ENCODE data around the gene DUSP28.

DUSP28 gene

DNA sequence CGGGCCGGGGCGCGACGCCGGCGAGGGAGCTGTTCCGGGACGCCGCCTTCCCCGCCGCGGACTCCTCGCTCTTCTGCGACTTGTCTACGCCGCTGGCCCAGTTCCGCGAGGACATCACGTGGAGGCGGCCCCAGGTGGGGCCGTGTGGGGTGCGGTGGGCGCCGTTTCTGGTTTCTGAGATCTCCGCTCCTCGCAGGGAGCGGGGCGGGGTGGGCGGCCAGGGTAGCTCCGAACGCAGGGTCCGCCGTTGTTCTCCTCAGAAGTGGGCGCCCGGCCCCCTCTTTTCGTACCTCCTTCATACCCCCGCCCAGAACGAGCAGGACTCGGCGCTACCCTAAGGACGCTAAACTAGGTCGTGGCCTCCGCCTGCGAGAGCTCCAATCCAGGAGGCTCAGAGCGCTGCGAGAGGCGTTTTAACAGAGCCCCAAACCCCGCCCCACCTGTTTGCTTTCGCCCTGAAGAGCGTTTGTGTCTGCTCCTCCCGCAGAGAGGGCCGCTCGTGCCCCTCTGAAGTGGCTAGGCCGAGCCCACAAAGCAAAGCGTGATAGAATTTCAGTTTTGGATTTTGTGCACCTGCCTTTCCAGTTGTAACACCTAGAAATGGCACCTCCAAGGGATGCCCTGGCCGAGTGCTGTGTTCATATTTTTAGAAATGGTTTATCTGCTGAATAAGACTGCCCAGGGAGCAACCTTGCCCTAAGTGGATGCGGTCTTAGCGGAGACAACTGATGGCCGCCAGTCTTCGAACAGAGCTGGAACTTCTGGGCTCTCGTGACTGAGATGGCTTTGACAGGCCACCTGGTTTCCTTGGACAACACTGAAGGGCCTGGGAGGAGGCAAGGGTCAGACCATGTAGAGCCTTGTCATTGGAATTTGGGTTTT, 27.0 kb downstream of the DUSP28 start:
- Histone ChIP-seq H3K36me3 (ENCODE audit: insufficient read depth, low read length) (peaks cover 20% of the 10 kb centered on the region), H3K27me3 (ENCODE audit: control insufficient read depth, insufficient read depth, low read length) (no peaks in the 10 kb centered on the region), H3K4me3 (ENCODE audit: low read length) (peak overlapping the region; percentile 85), H3K9ac (ENCODE audit: low read depth, low read length) (peak overlapping the region; percentile 99), H3K9me3 (replicated peaks; ENCODE audit: low read length) (no peaks in the 10 kb centered on the region), H3K4me1 (ENCODE audit: control insufficient read depth, insufficient read depth, low read length) (peaks cover 29% of the 10 kb centered on the region), H3K4me2 (ENCODE audit: low read length) (peak overlapping the region; percentile 93)

DNA sequence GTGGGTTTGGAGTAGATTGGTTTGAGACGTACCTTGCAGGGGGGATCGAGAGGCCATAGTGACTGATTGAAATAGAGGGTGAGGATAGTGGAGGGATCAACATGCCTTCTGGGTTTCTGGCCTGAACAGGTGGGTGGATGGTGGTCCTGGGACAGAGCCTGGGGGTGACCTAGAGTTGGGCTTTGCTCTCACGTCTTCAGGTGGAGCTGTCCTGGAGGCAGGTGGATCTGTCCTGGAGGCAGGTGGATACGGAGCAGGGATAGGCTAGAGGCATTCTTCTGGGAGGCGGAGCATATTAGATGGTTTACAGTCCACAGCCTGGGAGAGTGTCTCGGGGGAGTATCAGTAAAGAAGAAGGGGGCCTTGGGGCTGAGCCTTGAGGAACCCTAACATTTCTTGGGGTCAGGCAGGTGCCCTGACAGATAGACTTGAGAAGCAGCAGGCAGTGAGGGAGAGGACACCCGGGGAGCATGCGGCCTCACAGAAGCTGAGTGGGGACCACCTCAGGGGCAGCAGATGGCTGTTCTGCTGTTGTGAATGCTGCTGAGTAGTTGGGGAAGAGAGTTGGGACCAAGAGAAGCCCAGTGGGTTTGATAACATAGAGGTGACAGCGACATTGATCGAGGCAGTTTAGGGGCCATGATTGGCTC, 28.0 kb downstream of the DUSP28 start:
- Histone ChIP-seq H3K27me3 (ENCODE audit: control insufficient read depth, insufficient read depth, low read length) (no peaks in the 10 kb centered on the region), H3K4me3 (ENCODE audit: low read length) (peak overlapping the region; percentile 85), H3K4me2 (ENCODE audit: low read length) (peak overlapping the region; percentile 93), H3K9me3 (replicated peaks; ENCODE audit: low read length) (no peaks in the 10 kb centered on the region), H3K36me3 (ENCODE audit: insufficient read depth, low read length) (peaks cover 21% of the 10 kb centered on the region), H3K9ac (ENCODE audit: low read depth, low read length) (no peak overlapping the region), H3K4me1 (ENCODE audit: control insufficient read depth, insufficient read depth, low read length) (peaks cover 26% of the 10 kb centered on the region)

DNA sequence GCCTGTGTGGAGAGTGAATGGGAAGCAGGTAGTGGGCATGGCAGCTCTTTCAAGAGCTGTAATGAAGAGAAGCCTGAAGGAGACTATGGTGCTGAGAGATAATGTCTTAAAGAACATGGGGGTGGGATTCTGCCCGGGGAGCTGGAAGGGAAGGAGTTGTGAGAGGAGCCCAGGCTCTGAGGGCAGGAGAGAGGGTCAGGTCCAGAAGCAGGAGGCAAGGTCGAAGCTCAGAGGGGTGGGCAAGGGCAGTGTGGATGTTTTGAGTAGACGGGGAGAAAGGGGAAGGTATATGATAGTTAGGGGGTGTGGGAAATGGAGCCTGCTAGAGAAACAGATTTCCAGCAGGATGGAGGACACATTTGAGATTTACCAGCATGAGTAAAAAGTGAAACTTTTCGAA, 28.5 kb downstream of the DUSP28 start:
- no peak overlapping the region for H3K9ac ChIP-seq (ENCODE audit: low read depth, low read length)

DNA sequence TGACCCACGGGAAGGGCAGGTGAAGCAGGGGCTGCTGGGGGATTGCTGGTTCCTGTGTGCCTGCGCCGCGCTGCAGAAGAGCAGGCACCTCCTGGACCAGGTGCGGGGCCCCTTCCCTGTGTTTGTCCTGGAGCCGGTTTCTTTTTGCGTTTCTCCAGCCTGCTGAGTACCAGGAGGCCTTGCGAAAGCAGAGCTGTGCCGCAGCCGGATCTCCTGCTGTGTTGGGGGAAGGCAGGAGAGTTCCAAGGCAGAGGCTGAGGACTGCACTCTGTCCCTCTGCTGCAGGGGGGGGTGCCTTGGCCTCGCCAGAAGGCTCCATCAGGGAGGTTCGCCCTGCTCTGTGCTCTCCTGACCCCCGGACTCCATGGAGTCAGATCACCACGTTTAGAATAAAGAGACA, 29.2 kb downstream of the DUSP28 start:
- Histone ChIP-seq H3K4me2 (ENCODE audit: low read length) (no peak overlapping the region), H3K4me3 (ENCODE audit: low read length) (no peak overlapping the region), H3K9me3 (replicated peaks; ENCODE audit: low read length) (no peaks in the 10 kb centered on the region), H3K27me3 (ENCODE audit: control insufficient read depth, insufficient read depth, low read length) (no peaks in the 10 kb centered on the region), H3K9ac (ENCODE audit: low read depth, low read length) (no peak overlapping the region), H3K4me1 (ENCODE audit: control insufficient read depth, insufficient read depth, low read length) (peaks cover 26% of the 10 kb centered on the region), H3K36me3 (ENCODE audit: insufficient read depth, low read length) (peaks cover 21% of the 10 kb centered on the region)

More for the DNA sequence above, 28.5 kb downstream of the DUSP28 start:
- Histone ChIP-seq H3K4me2 (ENCODE audit: low read length) (peak overlapping the region; percentile 93), H3K9me3 (replicated peaks; ENCODE audit: low read length) (no peaks in the 10 kb centered on the region), H3K4me3 (ENCODE audit: low read length) (no peak overlapping the region), H3K4me1 (ENCODE audit: control insufficient read depth, insufficient read depth, low read length) (peaks cover 26% of the 10 kb centered on the region), H3K27me3 (ENCODE audit: control insufficient read depth, insufficient read depth, low read length) (no peaks in the 10 kb centered on the region), H3K36me3 (ENCODE audit: insufficient read depth, low read length) (peaks cover 21% of the 10 kb centered on the region)

DNA sequence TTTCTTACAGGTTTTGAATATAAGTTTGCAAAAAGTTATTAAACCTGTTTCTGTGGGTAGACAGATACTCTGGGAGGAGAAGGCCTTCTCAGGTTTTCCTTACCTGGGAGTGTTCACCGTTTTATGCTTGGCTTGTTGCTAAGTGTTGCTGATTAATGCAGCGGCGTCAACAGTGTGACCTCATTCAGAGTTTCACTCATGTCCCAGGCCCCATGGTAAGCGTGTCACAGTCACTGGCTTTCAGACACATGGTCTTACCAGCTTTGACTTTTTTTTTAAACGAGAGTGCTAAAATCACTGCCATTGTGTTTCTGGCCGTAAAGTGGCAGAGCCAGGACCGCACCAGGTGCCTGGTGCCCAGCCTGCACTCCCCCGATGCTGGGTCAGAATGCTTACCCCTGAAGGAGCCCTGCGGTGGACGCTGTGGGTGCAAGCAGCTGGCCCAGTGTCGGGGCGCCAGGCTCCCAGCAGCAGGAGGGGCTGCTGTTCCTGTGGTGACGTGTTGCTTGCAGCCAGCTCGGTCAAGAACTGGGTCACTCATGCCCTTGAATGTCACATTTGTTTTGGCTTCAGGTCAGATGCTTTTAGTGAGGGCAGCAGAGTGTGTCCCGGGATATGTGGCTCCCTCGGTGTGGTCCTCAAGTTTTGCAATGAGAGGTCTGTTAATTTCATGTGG, 29.8 kb downstream of the DUSP28 start:
- H3K4me2 ChIP-seq (ENCODE audit: low read length), result no peak overlapping the region
- H3K9ac ChIP-seq (ENCODE audit: low read depth, low read length), result no peak overlapping the region
- peaks cover 25% of the 10 kb centered on the region for H3K36me3 ChIP-seq (ENCODE audit: insufficient read depth, low read length)

DNA sequence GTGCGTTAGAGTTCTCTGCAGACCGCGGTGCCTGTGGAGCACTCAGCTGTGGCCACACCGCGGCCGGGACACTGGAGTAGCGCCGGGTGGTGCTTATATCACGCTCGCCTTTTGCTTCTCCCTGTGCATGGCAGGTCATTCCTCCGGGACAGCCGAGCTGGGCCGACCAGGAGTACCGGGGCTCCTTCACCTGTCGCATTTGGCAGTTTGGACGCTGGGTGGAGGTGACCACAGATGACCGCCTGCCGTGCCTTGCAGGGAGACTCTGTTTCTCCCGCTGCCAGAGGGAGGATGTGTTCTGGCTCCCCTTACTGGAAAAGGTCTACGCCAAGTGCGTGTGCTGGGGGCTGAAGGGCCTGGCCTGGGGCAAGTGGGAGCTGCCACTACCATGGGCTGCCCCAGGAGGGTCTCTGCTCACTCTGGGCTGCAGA, 30.5 kb downstream of the DUSP28 start:
- Histone ChIP-seq H3K4me3 (ENCODE audit: low read length) (no peak overlapping the region), H3K9ac (ENCODE audit: low read depth, low read length) (no peak overlapping the region), H3K4me1 (ENCODE audit: control insufficient read depth, insufficient read depth, low read length) (peaks cover 14% of the 10 kb centered on the region), H3K36me3 (ENCODE audit: insufficient read depth, low read length) (peaks cover 31% of the 10 kb centered on the region), H3K27me3 (ENCODE audit: control insufficient read depth, insufficient read depth, low read length) (no peaks in the 10 kb centered on the region), H3K4me2 (ENCODE audit: low read length) (no peak overlapping the region), H3K9me3 (replicated peaks; ENCODE audit: low read length) (no peaks in the 10 kb centered on the region)

More for the DNA sequence above, 29.8 kb downstream of the DUSP28 start:
- H3K4me1 ChIP-seq (ENCODE audit: control insufficient read depth, insufficient read depth, low read length), result peaks cover 20% of the 10 kb centered on the region
- no peaks in the 10 kb centered on the region for H3K9me3 ChIP-seq (replicated peaks; ENCODE audit: low read length)
- no peak overlapping the region for H3K4me3 ChIP-seq (ENCODE audit: low read length)
- no peaks in the 10 kb centered on the region for H3K27me3 ChIP-seq (ENCODE audit: control insufficient read depth, insufficient read depth, low read length)

DNA sequence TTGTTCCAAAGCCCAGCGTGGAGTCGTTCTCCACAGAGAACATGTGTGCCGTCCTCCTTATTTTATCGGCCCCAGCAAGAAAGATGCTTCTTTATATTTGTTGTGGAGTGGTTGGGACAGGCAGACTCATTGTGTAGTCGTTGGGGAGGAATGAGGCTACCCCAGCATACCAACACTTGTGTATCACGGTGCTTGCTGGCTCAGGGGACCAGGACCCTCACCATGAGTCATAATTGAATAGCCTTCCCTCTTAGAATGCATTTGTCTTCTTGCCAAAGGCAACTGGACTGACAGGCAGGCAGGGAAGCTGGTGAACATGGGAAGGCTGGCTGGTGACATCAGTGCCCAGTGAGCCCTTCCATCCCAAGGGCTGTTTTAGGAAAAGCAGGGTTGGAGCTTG, 31.1 kb downstream of the DUSP28 start:
- H3K9me3 ChIP-seq (replicated peaks; ENCODE audit: low read length), result no peaks in the 10 kb centered on the region
- no peak overlapping the region for H3K9ac ChIP-seq (ENCODE audit: low read depth, low read length)
- no peaks in the 10 kb centered on the region for H3K27me3 ChIP-seq (ENCODE audit: control insufficient read depth, insufficient read depth, low read length)
- no peak overlapping the region for H3K4me3 ChIP-seq (ENCODE audit: low read length)
- no peak overlapping the region for H3K4me2 ChIP-seq (ENCODE audit: low read length)
- peaks cover 31% of the 10 kb centered on the region for H3K36me3 ChIP-seq (ENCODE audit: insufficient read depth, low read length)
- peaks cover 14% of the 10 kb centered on the region for H3K4me1 ChIP-seq (ENCODE audit: control insufficient read depth, insufficient read depth, low read length)

DNA sequence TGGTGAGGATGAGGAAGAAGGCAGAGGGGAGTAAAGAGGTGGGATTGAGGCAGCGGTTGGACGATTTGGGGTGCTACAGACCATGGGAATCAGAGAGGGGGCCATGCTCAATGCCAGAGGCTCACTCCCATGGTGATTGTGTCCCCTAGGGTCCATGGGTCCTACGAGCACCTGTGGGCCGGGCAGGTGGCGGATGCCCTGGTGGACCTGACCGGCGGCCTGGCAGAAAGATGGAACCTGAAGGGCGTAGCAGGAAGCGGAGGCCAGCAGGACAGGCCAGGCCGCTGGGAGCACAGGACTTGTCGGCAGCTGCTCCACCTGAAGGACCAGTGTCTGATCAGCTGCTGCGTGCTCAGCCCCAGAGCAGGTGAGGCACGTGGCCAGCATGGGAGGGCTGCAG, 31.6 kb downstream of the DUSP28 start:
- Histone ChIP-seq H3K4me2 (ENCODE audit: low read length) (no peak overlapping the region), H3K4me3 (ENCODE audit: low read length) (no peak overlapping the region), H3K4me1 (ENCODE audit: control insufficient read depth, insufficient read depth, low read length) (peaks cover 14% of the 10 kb centered on the region), H3K9ac (ENCODE audit: low read depth, low read length) (no peak overlapping the region), H3K36me3 (ENCODE audit: insufficient read depth, low read length) (peaks cover 31% of the 10 kb centered on the region), H3K27me3 (ENCODE audit: control insufficient read depth, insufficient read depth, low read length) (no peaks in the 10 kb centered on the region), H3K9me3 (replicated peaks; ENCODE audit: low read length) (no peaks in the 10 kb centered on the region)

DNA sequence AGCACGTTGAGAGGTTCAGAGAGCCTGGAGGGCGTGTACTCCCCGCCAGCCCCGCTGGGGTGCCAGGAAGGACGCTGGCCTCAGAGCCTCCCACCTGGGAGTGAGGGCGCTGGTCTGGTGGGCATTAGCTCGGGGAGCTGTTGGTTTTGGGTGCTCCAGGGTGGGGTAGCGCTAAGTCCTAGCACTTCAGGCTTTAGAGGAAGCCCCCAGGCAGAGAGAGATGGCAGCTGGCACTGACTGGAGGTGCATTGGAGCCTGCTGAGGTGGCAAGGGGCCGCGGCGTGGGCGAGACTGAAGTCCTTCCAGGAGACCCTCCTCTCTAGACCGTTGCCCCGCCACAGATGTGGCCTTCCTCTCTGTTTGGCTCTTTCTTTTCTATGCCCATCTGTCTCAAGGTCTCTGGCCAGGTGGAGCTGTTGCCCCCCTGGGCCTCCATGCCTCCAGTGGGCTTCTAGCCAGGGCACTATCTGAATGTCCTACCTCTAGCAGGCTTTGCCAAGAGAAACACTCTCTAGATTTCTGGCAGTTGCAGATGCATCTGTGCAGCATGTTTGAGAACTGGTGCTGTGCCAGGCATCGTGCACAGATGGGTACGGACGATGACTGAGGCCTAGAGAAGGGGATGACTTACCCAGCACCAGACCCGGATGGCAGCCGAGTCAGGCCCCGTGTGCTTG, 33.0 kb downstream of the DUSP28 start:
- Histone ChIP-seq H3K9me3 (replicated peaks; ENCODE audit: low read length) (no peaks in the 10 kb centered on the region), H3K36me3 (ENCODE audit: insufficient read depth, low read length) (peaks cover 31% of the 10 kb centered on the region), H3K4me3 (ENCODE audit: low read length) (no peak overlapping the region), H3K9ac (ENCODE audit: low read depth, low read length) (no peak overlapping the region), H3K4me2 (ENCODE audit: low read length) (no peak overlapping the region), H3K27me3 (ENCODE audit: control insufficient read depth, insufficient read depth, low read length) (no peaks in the 10 kb centered on the region), H3K4me1 (ENCODE audit: control insufficient read depth, insufficient read depth, low read length) (peaks cover 3% of the 10 kb centered on the region)

DNA sequence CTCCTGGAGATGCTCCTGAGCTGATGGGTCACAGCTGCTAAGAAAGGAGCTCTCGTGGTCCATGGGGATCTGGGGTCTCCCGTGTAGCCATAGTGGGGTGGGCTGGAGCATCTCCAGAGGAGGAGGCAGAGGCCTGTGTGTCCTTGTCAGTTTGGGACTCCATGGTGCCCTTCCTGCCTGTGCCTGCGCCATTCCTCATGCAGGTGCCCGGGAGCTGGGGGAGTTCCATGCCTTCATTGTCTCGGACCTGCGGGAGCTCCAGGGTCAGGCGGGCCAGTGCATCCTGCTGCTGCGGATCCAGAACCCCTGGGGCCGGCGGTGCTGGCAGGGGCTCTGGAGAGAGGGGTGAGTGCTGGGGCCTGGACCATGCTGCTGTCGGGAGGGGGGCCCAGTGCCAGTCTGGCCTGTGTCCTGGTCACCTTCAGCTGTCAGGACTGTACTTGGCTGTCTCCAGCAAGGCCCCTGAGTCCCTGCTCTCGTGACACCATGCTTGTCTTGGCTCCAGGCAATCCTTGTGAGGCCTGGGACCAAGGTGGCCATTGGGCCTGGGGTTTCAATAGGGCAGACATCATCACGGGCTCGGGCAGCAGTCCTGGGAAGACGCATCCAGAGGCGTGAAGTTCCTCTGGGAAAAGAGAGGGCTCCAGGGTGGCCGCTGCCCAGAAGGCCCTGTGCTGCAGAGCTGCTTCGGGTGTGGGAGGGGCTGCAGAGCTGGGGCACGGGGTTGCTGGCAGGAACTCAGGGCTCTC, 33.7 kb downstream of the DUSP28 start:
- Histone ChIP-seq H3K4me1 (ENCODE audit: control insufficient read depth, insufficient read depth, low read length) (no peaks in the 10 kb centered on the region), H3K27me3 (ENCODE audit: control insufficient read depth, insufficient read depth, low read length) (no peaks in the 10 kb centered on the region), H3K4me2 (ENCODE audit: low read length) (no peak overlapping the region), H3K36me3 (ENCODE audit: insufficient read depth, low read length) (peaks cover 31% of the 10 kb centered on the region), H3K9ac (ENCODE audit: low read depth, low read length) (no peak overlapping the region), H3K9me3 (replicated peaks; ENCODE audit: low read length) (no peaks in the 10 kb centered on the region), H3K4me3 (ENCODE audit: low read length) (no peak overlapping the region)
